ENCODE results near the gene BRD4.

The BRD4 gene

GRCh38 chr19:15244808-15245207 lies 87.5 kb downstream of the BRD4 start:
- H3K27ac ChIP-seq (ENCODE audit: low read depth, low read length): no peak overlapping the region
- H3K27me3 ChIP-seq (ENCODE audit: control insufficient read depth, low read length): no peaks in the 10 kb centered on the region
- H3K9me3 ChIP-seq (ENCODE audit: control insufficient read depth, insufficient read depth, low read length): no peaks in the 10 kb centered on the region
- no peaks in the 10 kb centered on the region for H3K79me2 ChIP-seq (ENCODE audit: control insufficient read depth, low read length)
- H3K4me1 ChIP-seq (ENCODE audit: control insufficient read depth, low read length): no peaks in the 10 kb centered on the region
- no peaks in the 10 kb centered on the region for H4K20me1 ChIP-seq (ENCODE audit: control insufficient read depth, insufficient read depth, low read depth, low read length)
- no peak overlapping the region for H3K4me3 ChIP-seq (ENCODE audit: low read length)
- peaks cover 75% of the 10 kb centered on the region for H3K36me3 ChIP-seq (ENCODE audit: control insufficient read depth, low read length)
- TF ChIP-seq EZH2phosphoT487 (IDR thresholded peaks at IDR 0.05; ENCODE audit: borderline replicate concordance, low read length) (no peak), CTCF (IDR thresholded peaks at IDR 0.05; ENCODE audit: low read depth, low read length, poor library complexity, severe bottlenecking) (no peak)
- H3F3A ChIP-seq (ENCODE audit: control insufficient read depth, insufficient read depth): no peaks in the 10 kb centered on the region
- no peak overlapping the region for H3K4me2 ChIP-seq (ENCODE audit: low read length)
- H3K9me2 ChIP-seq (replicated peaks; ENCODE audit: control insufficient read depth, low read length): no peaks in the 10 kb centered on the region

GRCh38 chr19:15244106-15244803 lies 88.1 kb downstream of the BRD4 start:
- Histone ChIP-seq H3K9me2 (replicated peaks; ENCODE audit: control insufficient read depth, low read length) (no peaks in the 10 kb centered on the region), H3K79me2 (ENCODE audit: control insufficient read depth, low read length) (no peaks in the 10 kb centered on the region), H3K27me3 (ENCODE audit: control insufficient read depth, low read length) (no peaks in the 10 kb centered on the region), H3K36me3 (ENCODE audit: control insufficient read depth, low read length) (peaks cover 79% of the 10 kb centered on the region), H4K20me1 (ENCODE audit: control insufficient read depth, insufficient read depth, low read depth, low read length) (no peaks in the 10 kb centered on the region), H3K27ac (ENCODE audit: low read depth, low read length) (no peak overlapping the region), H3K4me1 (ENCODE audit: control insufficient read depth, low read length) (no peaks in the 10 kb centered on the region), H3K9me3 (ENCODE audit: control insufficient read depth, insufficient read depth, low read length) (no peaks in the 10 kb centered on the region), H3F3A (ENCODE audit: control insufficient read depth, insufficient read depth) (no peaks in the 10 kb centered on the region), H3K4me2 (ENCODE audit: low read length) (no peak overlapping the region), H3K4me3 (ENCODE audit: low read length) (no peak overlapping the region)
- TF ChIP-seq EZH2phosphoT487 (IDR thresholded peaks at IDR 0.05; ENCODE audit: borderline replicate concordance, low read length) (no peak), CTCF (IDR thresholded peaks at IDR 0.05; ENCODE audit: low read depth, low read length, poor library complexity, severe bottlenecking) (no peak)

- no peak overlapping the region for H3K4me2 ChIP-seq (ENCODE audit: low read length)
- no peaks in the 10 kb centered on the region for H3K27me3 ChIP-seq (ENCODE audit: control insufficient read depth, low read length)
- no peaks in the 10 kb centered on the region for H3K9me2 ChIP-seq (replicated peaks; ENCODE audit: control insufficient read depth, low read length)
- H3F3A ChIP-seq (ENCODE audit: control insufficient read depth, insufficient read depth): no peaks in the 10 kb centered on the region
- H4K20me1 ChIP-seq (ENCODE audit: control insufficient read depth, insufficient read depth, low read depth, low read length): no peaks in the 10 kb centered on the region
- no peak overlapping the region for H3K27ac ChIP-seq (ENCODE audit: low read depth, low read length)
- no peaks in the 10 kb centered on the region for H3K9me3 ChIP-seq (ENCODE audit: control insufficient read depth, insufficient read depth, low read length)
- peaks cover 79% of the 10 kb centered on the region for H3K36me3 ChIP-seq (ENCODE audit: control insufficient read depth, low read length)
- no peaks in the 10 kb centered on the region for H3K79me2 ChIP-seq (ENCODE audit: control insufficient read depth, low read length)
- TF ChIP-seq CTCF (IDR thresholded peaks at IDR 0.05; ENCODE audit: low read depth, low read length, poor library complexity, severe bottlenecking) (no peak), EZH2phosphoT487 (IDR thresholded peaks at IDR 0.05; ENCODE audit: borderline replicate concordance, low read length) (no peak)
- H3K4me1 ChIP-seq (ENCODE audit: control insufficient read depth, low read length): no peaks in the 10 kb centered on the region
- no peak overlapping the region for H3K4me3 ChIP-seq (ENCODE audit: low read length)
Observed at GRCh38 chr19:15243236-15243957, 88.9 kb downstream of the BRD4 start.

Data from DOHH2 (cell line).